KG1 (cell line): ENCODE data around the gene PLTP.
"Not testable (repeated sequence)": the region's sequence is repeated elsewhere in the genome, so short reads cannot be mapped to it uniquely, and the experiment has no call there.

Experiments used
- DNase-seq: peaks from one replicate; lab custom pipeline; 2025; lab: John Stamatoyannopoulos, UW

PLTP gene

DNA sequence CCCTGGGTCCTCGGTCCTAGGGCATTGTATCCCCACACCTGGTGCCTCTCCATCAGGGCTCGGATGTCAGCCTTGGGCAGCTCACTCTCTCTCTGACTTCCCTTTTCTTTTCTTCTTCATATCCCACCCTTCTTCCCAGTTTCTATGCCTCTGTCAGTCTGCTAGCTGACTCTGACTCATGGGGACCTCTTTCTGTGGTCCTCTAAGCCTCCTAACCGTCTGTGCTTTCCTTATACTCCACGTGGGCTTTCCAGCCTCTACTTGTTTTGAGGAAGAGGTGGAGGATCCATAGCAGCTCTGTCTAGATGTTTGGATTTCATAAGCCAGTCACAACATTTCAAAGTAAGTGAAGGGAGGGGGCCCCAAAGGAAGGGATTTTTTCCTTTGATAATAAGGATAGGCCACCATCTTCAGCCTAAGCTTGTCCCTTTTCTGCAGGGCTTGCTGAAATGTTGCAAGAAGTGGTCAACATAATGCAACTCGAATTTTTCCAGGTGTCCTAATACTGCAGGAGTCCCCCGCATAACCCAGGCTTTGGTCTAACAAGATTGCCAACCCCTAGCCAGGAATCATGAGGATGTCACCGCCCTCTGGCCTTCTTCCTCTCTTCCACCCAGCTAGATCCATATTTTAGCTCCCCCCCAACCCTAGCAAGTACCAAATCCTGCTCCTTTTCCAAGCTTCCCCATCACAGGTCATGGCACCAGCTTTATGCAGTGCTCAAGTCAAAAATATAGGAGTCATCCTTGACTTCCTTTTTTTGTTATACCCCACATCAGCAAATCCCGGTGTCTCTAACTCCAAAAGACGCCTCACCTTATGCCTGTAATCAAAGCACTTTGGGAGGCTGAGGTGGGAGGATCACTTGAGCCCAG, 8.7 kb upstream of the PLTP start:
- no peak for DNase-seq

DNA sequence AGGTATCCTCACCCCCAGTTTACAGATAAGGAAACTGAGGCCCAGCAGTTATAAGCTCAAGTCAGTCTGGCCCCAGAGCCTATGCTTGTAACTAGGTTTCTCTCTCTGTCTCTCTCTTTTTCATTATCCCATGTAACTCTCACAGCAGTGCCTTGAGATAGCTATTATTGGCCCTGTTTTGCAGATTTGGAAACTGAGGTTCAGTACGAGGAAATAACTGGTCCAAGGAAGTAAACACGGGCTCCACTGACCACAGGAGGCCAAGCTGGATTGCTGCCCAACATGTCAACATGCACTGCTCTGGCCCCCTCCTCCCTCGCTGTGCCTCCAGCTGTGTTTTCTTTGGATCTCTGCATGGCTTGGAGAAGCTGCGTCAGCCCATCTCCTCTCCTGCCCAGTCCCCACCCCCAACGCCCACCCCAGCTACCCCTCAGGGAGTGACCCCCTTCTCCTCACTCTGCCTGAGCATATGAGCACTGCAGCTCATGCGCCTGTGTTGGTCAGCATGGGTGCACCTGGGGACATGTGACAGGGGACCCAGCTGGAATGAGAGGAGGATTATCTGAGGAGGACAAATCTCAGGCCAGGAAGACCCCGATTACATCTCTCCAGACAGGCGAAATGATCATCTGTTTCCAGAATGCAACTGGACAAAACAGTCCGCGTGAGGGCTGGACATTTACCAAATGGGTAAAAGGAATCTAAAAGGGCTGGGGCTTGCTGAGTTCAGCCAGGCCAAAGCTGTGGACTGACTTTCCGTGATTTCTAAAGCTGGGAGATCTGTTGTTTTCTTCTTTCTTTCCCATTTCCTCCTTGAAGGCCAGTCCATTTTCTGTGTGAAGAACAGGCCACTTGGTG, 7.8 kb upstream of the PLTP start:
- no peak for DNase-seq

DNA sequence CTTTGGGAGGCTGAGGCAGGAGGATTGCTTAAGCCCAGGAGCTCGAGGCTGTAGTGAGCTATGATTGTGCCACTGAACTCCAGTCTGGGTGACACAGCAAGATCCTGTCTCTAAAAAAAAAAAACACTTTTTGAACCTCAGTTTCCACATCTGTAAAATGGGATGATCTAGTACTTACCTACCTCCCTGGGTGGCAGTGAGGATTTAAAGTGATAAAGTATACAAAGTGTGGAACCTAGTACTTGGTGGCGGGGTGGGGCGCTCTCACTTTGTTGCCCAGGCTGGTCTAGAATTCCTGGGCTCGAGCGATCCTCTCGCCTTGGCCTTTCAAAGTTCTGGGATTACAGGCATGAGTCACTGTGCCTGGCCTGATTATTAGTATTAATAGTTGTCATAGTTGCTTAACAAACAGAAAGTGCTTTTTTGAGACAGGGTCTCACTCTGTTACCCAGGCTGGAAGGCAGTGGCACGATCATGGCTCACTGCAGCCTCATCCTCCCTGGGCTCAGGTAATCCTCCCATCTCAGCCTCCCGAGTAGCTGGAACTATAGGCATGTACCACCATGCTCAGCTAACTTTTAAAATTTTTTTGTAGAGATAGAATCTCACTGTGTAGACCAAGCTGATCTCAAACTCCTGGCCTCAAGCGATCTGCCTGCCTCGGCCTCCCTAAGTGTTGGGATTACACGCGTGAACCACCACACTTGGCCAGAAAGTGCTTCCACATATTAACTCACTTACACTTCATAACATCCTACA, 7.0 kb upstream of the PLTP start:
- DNase-seq, result no peak

DNA sequence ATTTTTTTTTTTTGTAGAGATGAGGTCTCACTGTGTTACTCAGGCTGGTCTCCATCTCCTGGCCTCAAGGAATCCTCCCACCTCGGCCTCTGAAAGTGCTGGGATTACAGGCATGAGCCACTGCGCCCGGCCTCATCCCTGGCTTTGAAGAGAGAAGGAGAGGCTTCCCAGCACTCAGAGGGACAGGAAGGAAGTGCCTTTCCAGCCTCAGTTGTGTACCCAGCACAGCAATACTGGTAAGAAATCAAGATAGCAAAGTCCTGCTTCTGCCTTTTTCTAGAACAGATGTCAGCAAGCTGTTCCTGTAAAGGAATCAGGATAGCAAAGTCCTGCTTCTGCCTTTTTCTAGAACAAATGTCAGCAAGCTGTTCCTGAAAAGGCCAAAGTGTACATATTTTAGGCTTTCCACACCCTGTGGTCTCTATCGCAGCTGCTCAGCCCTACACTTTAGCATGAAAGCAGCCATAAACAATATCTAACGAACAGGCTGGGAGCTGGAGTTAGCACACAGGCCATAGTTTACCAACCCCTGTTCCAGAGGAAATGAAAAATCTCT, 6.3 kb upstream of the PLTP start:
- DNase-seq, result no peak

DNA sequence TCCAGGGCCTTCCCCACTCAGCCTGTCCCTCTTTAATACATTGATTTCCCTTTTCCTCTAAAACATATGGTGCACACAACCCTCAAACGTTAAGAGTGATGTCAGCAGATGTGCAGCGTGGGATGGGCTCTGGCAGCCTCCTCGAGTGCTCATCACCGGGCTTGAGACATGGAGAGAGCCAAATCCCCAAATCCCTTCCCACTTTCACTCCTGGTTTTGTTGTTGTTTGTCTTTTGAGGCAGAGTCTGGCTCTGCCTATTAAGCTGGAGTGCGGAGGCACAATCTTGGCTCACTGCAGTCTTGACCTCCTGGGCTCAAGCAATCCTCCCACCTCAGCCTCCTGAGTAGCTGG, 5.8 kb upstream of the PLTP start:
- DNase-seq, result no peak

DNA sequence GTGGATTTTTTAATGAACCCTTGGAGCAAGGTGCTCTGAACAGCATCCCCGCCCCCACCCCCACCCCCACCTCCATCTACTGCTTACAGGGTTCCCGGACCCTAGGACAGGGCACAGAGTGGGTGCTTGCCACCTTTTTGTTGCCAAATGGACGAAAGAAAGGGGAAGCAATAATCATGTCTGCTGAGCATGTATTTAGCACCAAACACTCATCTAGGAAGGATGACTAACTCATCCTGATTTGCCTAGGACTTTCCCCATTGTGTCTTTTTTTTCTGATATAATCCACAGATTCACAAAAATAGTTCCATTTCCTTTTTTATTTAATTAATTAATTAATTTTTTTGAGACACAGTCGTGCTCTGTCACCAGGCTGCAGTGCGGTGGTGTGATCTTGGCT, 1.2 kb upstream of the PLTP start:
- DNase-seq, result no peak

DNA sequence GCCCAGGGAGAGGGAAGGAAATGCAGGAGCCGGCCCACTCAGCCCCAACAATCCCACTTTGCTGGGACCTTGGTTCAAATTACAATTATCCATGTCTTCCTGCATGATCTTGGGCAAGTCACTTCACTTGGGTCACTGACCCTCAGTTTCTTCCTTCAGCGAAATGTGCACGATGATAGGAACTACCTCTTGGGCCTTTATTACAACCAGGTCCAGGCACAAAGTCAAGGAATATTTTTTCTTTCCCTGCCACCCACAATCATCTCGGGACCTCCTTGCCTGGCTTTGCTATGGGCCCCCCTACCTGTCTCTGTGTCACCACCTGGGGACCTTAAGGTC, 358 bp upstream of the PLTP start:
- DNase-seq, result no peak

DNA sequence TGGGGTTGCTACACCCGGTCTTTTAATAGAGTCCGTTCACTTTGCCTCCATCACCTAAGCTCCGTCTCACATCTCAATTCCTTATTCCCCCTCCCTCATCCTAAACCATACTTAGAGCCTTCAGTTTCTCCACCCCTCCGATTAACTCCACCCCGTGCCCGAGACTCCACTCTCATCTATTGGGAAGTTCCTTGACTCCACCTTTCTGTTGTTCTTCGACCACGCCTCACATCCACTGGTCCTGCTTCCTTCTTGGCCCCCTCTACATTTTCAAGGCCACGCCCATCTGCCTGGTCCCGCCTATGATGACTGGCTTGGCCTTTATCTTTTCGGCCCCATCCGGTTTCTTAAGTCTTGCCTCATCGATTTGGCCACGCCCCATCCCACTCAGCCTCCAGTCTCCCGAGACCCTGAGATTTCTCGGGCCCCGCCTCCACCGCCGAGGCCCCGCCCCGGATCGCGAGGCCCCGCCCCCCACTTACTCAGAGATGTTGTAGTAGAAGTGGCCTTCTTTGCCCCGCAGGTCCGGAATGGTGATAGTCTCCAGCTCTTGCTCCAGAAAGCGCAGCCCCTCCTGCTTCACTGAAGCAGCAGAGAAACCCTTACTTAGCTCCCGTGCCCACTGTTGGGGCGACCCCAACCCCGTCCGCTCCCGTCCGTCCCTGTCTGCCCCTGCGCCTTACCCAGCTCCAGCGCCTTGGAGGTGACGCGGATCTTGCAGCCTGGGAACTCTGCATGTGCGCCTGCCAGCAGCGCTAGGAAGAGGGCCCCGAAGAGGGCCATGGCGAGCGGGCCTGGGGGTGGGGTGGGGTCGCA, 1.1 kb downstream of the PLTP start:
- no peak for DNase-seq

DNA sequence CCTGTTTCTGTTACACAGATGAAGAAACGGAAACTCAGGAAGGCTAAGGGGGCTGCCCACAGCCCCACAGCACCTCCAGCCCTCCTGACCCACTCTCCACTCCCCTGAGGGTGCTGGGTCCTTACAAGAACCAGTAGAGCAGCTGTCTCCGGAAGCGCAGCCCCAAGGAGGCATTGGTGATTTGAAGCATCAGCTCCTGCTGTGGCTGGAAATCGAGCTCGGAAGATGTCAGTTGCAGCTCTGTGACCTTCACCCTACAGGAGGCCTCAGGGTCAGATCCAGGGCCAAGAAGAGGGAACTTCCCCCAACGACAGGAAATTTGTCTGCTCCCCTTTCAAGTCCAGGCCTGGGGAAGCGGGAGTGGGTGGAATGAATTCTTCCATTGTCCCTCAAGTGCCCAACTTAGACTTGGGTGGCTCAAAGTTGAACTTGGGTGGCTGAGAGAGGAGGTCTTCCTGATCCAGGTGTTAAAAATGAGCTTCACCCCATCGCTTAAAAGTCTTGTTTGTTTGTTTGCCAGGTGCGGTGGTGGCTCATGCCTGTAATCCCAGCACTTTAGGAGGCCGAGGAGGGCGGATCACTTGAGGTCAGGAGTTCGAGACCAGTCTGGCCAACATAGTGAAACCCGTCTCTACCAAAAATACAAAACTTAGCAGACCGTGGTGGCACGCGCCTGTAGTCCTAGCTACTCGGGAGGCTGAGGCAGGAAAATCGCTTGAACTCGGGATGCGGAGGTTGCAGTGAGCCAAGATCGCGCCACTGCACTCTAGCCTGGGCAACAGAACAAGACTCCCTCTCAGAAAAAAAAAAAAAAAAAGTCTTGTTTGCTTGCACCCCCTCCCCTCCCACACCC, 1.9 kb downstream of the PLTP start:
- DNase-seq, result no peak

DNA sequence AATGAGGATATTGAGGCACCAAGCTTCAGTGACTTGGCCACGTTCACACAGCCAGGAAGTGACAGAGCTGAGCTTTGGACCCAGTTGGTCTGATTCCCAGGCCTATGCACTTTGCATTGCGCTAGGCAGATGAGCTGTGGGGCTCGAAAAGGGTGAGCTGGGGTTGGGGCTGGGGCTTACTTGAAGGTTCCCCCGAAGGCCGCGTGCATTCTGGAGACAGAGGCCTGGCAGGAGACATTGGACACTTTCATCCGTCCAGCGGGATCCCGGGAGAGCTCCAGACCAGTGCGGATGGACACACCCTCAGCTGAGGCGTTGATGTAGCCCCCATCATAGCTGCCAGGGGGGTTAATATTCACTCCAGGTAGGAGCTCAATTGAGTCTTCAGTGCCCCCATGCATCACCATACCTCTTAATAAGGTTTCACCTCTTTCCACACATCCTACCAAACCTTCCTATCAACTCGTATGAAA, 2.6 kb downstream of the PLTP start:
- DNase-seq, result no peak

DNA sequence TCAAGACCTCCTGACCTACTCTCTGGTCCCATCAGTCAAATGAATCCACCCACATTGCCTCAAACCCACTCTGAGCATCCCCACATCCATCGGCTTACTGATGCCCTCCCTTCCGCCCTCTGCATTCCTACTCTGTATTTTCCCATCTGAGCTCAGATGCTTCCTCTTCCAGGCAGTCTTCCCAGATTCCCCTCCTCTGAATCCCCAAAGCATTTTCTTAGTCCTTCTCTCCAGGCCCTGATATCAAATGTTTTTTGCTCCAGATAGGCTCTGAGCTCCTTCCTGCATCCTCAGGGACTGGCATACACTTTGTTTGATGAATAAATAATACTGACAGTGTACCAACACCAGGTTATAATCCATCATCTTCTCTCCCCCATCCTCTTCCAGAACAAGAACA, 3.9 kb downstream of the PLTP start:
- no peak for DNase-seq

DNA sequence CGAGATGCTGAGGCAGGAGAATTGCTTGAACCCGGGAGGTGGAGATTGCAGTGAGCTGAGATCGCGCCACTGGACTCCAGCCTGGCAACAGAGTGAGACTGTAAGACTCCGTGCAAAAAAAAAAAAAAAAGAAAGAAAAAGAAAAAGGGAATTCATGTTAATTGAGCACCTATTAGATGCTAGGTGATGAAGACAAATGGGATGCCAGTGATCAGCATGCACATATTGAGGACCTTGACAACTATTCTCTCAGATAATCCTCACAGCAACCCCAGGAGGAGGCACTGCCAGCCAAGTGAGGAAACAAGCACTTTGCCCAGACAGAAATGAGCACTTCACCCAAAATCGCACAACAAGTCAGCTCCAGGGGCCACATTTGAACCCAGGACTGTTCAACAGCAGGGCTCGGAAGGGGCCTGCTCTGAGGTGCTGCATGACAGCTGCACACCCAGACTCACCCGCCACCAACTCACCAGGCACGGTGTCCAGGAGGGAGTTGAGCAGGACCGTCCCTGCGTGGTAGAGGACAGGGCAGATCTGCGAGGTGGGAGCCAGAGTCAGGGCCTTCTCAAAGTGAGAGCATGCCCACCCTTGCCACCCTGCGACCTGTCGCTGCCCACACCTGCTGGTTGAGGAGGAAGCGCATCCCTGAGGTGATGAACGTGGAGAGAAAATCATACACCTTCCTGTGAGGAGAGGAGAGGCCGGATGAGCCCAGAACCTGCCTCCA, 4.6 kb downstream of the PLTP start:
- no peak for DNase-seq

DNA sequence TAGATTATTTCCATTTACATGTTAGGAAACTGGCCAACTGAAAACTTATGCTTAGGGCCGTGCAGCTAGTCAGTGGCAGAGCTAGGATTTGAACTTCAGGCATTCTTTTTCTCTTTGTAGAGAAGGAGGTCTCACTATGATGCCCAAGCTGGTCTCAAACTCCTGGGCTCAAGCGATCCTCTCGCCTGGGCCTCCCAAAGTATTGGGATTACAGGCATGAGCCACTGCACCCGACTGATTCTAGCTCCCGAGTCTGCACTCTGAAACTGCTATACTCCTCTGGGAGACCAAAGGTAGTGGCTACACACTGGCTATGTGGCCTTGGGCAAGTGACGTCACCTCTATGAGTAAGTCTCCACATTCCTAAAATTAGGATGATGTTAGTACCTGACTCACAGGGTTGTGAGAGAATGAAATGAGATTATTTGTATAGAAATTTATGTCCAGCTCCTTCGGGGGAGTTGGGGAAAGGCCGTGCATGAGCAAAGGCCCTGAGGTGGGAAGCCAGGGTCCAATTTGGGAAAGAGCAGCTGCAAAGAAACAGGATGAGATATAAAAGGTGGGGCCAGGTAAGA, 6.4 kb downstream of the PLTP start:
- DNase-seq, result no peak

DNA sequence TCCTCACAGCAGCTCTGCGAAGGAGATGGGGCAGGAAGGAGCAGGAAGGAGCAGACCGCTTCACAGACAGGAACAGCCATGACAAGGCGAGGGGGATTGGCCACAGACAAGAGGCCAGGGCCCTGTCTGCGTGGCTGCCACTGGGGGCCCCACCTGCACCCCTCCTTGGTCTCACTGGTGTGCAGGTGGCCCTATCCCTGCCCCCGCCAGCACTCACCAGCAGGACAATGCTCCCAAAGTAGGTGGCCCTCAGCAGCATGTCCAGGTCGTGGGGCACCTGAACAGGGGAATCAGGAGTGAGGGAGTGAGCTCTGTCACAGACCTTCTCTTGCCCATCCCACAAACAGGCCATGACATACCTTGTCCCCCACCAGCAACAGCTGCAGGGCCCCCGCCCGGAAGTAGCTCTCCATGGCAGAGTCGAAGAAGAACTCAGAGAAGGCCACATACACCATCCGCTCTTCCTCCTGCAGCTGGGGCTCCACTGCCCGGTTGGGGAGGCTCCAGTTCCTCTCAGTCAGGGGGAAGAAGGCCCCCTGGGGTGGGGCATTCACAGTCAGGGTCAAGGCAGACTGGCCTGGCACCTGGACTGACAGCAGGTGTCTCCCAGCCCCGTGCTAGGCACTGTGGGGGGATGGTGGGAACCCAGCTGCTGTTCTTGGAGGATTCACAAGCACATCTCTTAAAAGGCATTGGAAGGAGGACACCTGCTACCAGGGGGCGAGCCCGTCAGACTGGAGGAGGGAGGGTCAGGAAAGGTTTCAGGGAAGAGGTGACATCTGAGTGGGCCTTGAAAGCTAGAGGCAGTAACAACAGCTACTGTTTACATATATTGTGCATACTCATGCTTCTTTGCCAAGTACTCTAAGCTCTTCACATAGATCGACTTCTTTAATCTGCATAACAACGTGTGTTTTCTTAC, 7.1 kb downstream of the PLTP start:
- DNase-seq, result no peak

DNA sequence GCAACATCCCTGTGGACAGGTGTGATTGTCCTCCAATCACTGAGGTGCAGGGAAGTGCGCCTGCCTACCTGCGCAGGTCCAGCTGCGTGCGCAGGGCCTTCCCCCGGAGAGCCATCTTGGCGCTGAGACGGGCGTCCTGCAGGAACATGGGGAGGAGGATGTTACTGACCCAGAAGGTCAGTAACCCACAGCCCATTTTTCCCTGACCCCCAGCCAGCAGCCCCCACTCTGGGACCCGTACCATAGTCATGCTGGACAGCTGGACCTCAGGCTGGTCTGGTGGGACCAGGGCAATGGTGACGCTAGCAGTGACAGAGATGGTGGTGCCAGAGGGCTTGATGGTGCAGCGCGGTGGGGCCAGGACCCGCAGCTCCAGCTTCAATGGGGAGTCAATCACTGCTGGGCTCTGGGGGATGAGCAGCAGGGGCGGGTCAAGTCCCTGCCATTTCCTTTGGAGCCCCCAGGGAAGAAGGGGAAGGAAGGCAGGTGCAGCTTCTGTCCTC, 9.7 kb downstream of the PLTP start:
- DNase-seq, result no peak

DNA sequence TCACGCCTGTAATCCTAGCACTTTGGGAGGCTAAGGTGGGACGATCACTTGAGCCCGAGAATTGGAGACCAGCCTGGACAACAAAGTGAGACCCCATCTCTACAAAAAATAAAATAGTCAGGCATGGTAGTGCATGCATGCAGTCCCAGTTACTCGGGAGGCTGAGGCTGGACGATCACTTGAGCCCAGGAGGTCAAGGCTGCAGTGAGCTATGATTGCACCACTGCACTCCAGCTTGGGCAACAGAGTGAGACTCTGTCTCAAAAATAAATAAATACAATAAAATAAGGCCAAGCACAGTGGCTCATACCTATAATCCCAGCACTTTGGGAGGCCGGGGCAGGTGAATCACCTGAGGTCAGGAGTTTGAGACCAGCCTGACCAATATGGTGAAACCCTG, 10.6 kb downstream of the PLTP start:
- DNase-seq, result not testable (repeated sequence)

DNA sequence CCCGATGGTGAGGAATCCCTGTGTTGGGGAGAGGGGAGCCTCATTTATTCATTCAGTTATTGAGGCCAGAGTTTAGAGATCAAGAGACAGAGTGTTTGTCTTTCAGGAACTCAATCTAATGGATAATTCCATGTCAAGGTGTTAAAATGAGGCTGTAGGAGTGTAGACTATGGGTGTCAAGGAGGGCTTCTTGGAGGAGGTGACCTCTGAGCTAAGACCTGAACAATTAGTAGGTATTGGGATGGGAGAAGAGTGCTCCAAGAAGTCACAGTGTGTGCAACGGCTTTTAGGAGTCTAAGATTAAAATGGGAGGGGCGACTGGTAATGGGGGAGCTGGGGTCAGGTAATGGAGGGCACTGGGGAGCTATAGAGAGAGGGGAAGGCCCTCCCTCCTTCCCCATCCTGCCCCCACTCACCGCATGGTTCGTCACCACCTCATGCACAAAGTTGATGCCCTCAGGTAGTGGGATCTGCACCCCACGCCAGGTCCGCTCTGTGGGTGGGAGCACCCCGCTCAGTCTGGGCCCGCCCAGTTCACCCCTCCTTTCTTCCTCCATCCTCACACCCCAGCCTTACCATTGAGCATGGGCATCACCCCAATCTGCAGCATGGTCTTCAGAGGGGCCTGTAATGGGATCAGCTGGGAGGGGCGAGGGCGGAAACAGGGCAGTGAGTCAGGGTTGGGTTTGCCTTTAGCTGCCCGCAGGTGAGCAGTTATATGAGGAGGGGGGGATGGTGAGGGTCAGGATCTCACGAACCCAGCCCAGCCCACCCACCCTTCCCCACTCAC, 12.7 kb downstream of the PLTP start:
- no peak for DNase-seq
